Measurements from ENCODE around the gene SLC32A1. TPM values are rescaled to one million over a fixed set of nuclear protein-coding genes. Genes with fewer than 3 reads are reported as not detected.

The SLC32A1 gene
- total and polyA plus RNA-seq, 2 donors (not counting 3 experiments of a cell fraction or from before 2014, with no cell fraction given): 0.04 TPM; not detected in 1

- ChIA-PET CTCF (interaction anchor here (1.4 to 5.3 kb wide), 5 partner anchors 16 to 103 kb away, joined by 4 to 52 read pairs (median 24); partner anchors contain the start of gene SLC32A1), POLR2A (no interaction called here)
- H3K79me2 ChIP-seq (ENCODE audit: control insufficient read depth, insufficient read depth, low read length): peaks cover 2% of the 10 kb centered on the region
- H3K4me1 ChIP-seq (ENCODE audit: control insufficient read depth, extremely low read depth, insufficient read depth, low read length): peaks cover 6% of the 10 kb centered on the region
- DNase-seq (ENCODE audit: low read depth, low spot score): no peak
- intact Hi-C loops (cut with micrococcal nuclease) (loop anchor here (1.0 to 5.0 kb wide), 5 partner anchors 18 to 298 kb away; partner anchors contain the start of genes DHX35 and PPP1R16B), dilution Hi-C loops (cut with MboI; ENCODE audit: extremely low pct_ligation_motif_present, low sequenced_read_pairs) (no loop called here)
- H3K9ac ChIP-seq (replicated peaks; ENCODE audit: extremely low read depth, insufficient read depth, low read length): peak overlapping the region; percentile 41
- no TSS peak for BruUV-seq (replicated peaks)
- H3K4me2 ChIP-seq (ENCODE audit: insufficient read depth, low read length): peak overlapping the region; percentile 62
- TF ChIP-seq MYC (IDR thresholded peaks at IDR 0.05; ENCODE audit: low read depth, low read length): no peak
- no peak for TF ChIP-seq POLR2AphosphoS5 (IDR thresholded peaks at IDR 0.05; ENCODE audit: insufficient read depth, low read depth, low read length)
- no peak for TF ChIP-seq POLR2A (IDR thresholded peaks at IDR 0.05; ENCODE audit: low read depth, low read length)
- TF ChIP-seq, protein P1, sequence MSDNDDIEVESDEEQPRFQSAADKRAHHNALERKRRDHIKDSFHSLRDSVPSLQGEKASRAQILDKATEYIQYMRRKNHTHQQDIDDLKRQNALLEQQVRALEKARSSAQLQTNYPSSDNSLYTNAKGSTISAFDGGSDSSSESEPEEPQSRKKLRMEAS (IDR thresholded peaks at IDR 0.05; ENCODE audit: insufficient read depth, insufficient read length): no peak
- no peak for TF ChIP-seq JUN (IDR thresholded peaks at IDR 0.05; ENCODE audit: borderline replicate concordance, insufficient read depth, insufficient read length, low read depth)
- no peak for TF ChIP-seq FOS (IDR thresholded peaks at IDR 0.05; ENCODE audit: borderline replicate concordance, insufficient read depth, low read length)
- no peak for TF ChIP-seq GATA2 (IDR thresholded peaks at IDR 0.05; ENCODE audit: insufficient read depth, insufficient read length, low read depth, low read length)
- no peak for TF ChIP-seq EZH2 (IDR thresholded peaks at IDR 0.05; ENCODE audit: borderline replicate concordance, low read depth, low read length, severe bottlenecking)
- TF ChIP-seq CTCF (IDR thresholded peaks at IDR 0.05; ENCODE audit: extremely low read depth in 1 of 2, insufficient read depth in 1 of 2, low read depth in 1 of 2, low read length in 2 of 2): no peak
- peaks cover 2% of the 10 kb centered on the region in 2 experiments for H3K36me3 ChIP-seq (ENCODE audit: control insufficient read depth in 2 of 2, extremely low read depth in 1 of 2, insufficient read depth in 2 of 2, low read length in 2 of 2)
- peak overlapping the region; percentile 1 for H3K27ac ChIP-seq (ENCODE audit: insufficient read depth, low read depth, low read length)
- H3K4me3 ChIP-seq (replicated peaks in 1 of 3; ENCODE audit: insufficient read depth in 1 of 3, low read depth in 1 of 3, low read length in 3 of 3): peak overlapping the region; percentile 26 to 86 (median 77)
- no peaks in the 10 kb centered on the region for H3K9me1 ChIP-seq (replicated peaks; ENCODE audit: control insufficient read depth, extremely low read depth, insufficient read depth, low read length)
- no peak for FAIRE-seq
- peak overlapping the region; percentile 89 for H2AFZ ChIP-seq (ENCODE audit: low read depth, low read length)
- no peaks in the 10 kb centered on the region for H4K20me1 ChIP-seq (replicated peaks; ENCODE audit: control insufficient read depth, extremely low read depth, insufficient read depth, low read length)
- H3K9me3 ChIP-seq (replicated peaks; ENCODE audit: control insufficient read depth, insufficient read depth, low read length): no peaks in the 10 kb centered on the region
- no peaks in the 10 kb centered on the region for H3K27me3 ChIP-seq (ENCODE audit: control insufficient read depth in 2 of 2, insufficient read depth in 2 of 2, low read length in 2 of 2)
These were observed 24.5 kb downstream of the SLC32A1 start for GRCh38 chr20:38748861-38749149.

Measured in endothelial cell of umbilical vein (primary cell).